Activated gamma-delta T cell treated with anti-CD3 and anti-CD28 coated beads, Interleukin-2, amount 50 U/mL, for 16 hours (primary cell): ENCODE data around the gene DLGAP3.
"Not testable (repeated sequence)": the region's sequence is repeated elsewhere in the genome, so short reads cannot be mapped to it uniquely, and the experiment has no call there.

Source experiments
- DNase-seq: peaks from one replicate; pipeline ENCODE4 v3.0.0-alpha.2; 2020; ENCODE audit warnings: low read depth

Gene DLGAP3

GRCh38 chr1:34929497-34929852, at the start of gene DLGAP3:
TSS of gene DLGAP3 (minus strand) at chr1:34929650. CDS start at chr1:34905383, 24,267 bp downstream.
- DNase-seq: no peak

GRCh38 chr1:34978921-34979320, 49.5 kb upstream of the DLGAP3 start:
- no peak for DNase-seq

GRCh38 chr1:34977858-34978257, 48.4 kb upstream of the DLGAP3 start:
- DNase-seq: no peak

GRCh38 chr1:34977210-34977471, 47.7 kb upstream of the DLGAP3 start:
- DNase-seq: no peak

GRCh38 chr1:34976384-34977209, 47.1 kb upstream of the DLGAP3 start:
- no peak for DNase-seq

GRCh38 chr1:34975771-34976170, 46.3 kb upstream of the DLGAP3 start:
- DNase-seq: no peak

GRCh38 chr1:34975338-34975737, 45.9 kb upstream of the DLGAP3 start:
- DNase-seq: no peak

GRCh38 chr1:34974626-34975025, 45.2 kb upstream of the DLGAP3 start:
- no peak for DNase-seq

GRCh38 chr1:34973326-34973725, 43.9 kb upstream of the DLGAP3 start:
- no peak for DNase-seq

GRCh38 chr1:34970829-34971228, 41.4 kb upstream of the DLGAP3 start:
- DNase-seq: no peak

GRCh38 chr1:34970220-34970735, 40.8 kb upstream of the DLGAP3 start:
- DNase-seq: no peak

- not testable (repeated sequence) for DNase-seq
These were observed 38.8 kb upstream of the DLGAP3 start for GRCh38 chr1:34968297-34968696.

- not testable (repeated sequence) for DNase-seq
These were observed 38.2 kb upstream of the DLGAP3 start for GRCh38 chr1:34967672-34968071.

- DNase-seq: no peak
These were observed 36.1 kb upstream of the DLGAP3 start for GRCh38 chr1:34965597-34965996.

GRCh38 chr1:34950428-34950827, 21.0 kb upstream of the DLGAP3 start:
- DNase-seq: no peak

- not testable (repeated sequence) for DNase-seq
These were observed 19.3 kb upstream of the DLGAP3 start for GRCh38 chr1:34948739-34949138.

GRCh38 chr1:34947641-34948314, 18.3 kb upstream of the DLGAP3 start:
- not testable (repeated sequence) for DNase-seq

GRCh38 chr1:34946211-34946610, 16.8 kb upstream of the DLGAP3 start:
- no peak for DNase-seq

- DNase-seq: not testable (repeated sequence)
These were observed 12.3 kb upstream of the DLGAP3 start for GRCh38 chr1:34941798-34942197.

- no peak for DNase-seq
These were observed 1.2 kb upstream of the DLGAP3 start for GRCh38 chr1:34930702-34931071.

- no peak for DNase-seq
These were observed 627 bp upstream of the DLGAP3 start for GRCh38 chr1:34929853-34930701.

- no peak for DNase-seq
These were observed 552 bp downstream of the DLGAP3 start for GRCh38 chr1:34928699-34929496.
